SH-SY5Y (cell line): ENCODE results near the gene CCDC60.

ENCODE experiments used
- GATA2 ChIP-seq: IDR thresholded peaks from 2 replicates; pipeline ENCODE4 v1.6.1; 2011; ENCODE audit warnings: mild to moderate bottlenecking, low read depth, low read length
- GATA3 ChIP-seq: IDR thresholded peaks from 2 replicates; pipeline ENCODE4 v1.6.1; 2011; ENCODE audit warnings: low read depth, mild to moderate bottlenecking, low read length, moderate library complexity

DNA sequence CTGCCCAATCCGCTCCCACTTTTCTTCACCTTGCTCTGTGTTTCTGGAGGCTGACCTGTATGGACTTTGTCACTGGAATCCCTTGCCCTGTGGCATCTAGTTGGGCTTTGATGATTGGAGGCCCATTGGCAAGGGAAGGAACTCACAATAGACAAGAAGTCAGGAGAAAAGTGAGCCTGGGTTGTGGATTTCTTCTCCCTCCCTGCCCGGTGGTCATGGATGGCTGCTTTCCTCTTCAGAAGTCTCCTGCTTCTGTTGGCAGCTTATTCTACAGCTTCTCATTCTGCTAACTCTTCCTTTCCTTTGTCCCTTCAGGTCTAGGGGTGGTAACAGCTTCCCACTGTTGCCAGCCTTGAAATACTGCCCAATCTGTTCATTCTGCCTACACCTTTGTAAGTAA lies 13.9 kb upstream of the CCDC60 start:
- TF ChIP-seq GATA3, result no peak
- TF ChIP-seq GATA2, result no peak
